Activated CD8-positive, alpha-beta T cell treated with anti-CD3 and anti-CD28 coated beads, Interleukin-2, amount 10 ng/mL, durations not matched to agents 7 days and 5 days (primary cell): ENCODE results near the gene OXCT1. TPM values are rescaled to one million over a fixed set of nuclear protein-coding genes. Genes with fewer than 3 reads are reported as not detected.
"Not testable (repeated sequence)": the region's sequence is repeated elsewhere in the genome, so short reads cannot be mapped to it uniquely, and the experiment has no call there.

Source experiments
- ATAC-seq: fragments of 150-1000 bp; cut with Tn5 transposase; one replicate; pipeline ENCODE4 v1.10.0; 2021; ENCODE audit warnings: moderate library complexity
- CTCF ChIA-PET: fragments of 350-600 bp; sonication (Branson Sonifier 250); formaldehyde crosslinking; loops from one replicate; lab custom pipeline; 2021; ENCODE audit warnings: antibody characterized with exemption; lab: Charles Lee
- POLR2A ChIA-PET: fragments of 350-600 bp; sonication (Branson Sonifier 250); formaldehyde crosslinking; loops from one replicate; lab custom pipeline; 2021; ENCODE audit warnings: antibody characterized with exemption; lab: Charles Lee
- DNase-seq: peaks from one replicate; pipeline ENCODE4 v3.0.0-alpha.2; 2020
- H3K27ac Mint-ChIP-seq: one replicate; pipeline ENCODE4 v1.8.0; 2021; ENCODE audit warnings: mild to moderate bottlenecking, mixed read lengths
- H3K27me3 Mint-ChIP-seq: one replicate; pipeline ENCODE4 v1.8.0; 2021; ENCODE audit warnings: low read depth, mixed read lengths
- H3K36me3 Mint-ChIP-seq: one replicate; pipeline ENCODE4 v1.8.0; 2021; ENCODE audit warnings: low read depth, mixed read lengths
- H3K4me1 Mint-ChIP-seq: one replicate; pipeline ENCODE4 v1.8.0; 2021; ENCODE audit warnings: low read depth, mixed read lengths
- H3K4me3 Mint-ChIP-seq: one replicate; pipeline ENCODE4 v1.8.0; 2021; ENCODE audit warnings: mild to moderate bottlenecking, mixed read lengths
- H3K9me3 Mint-ChIP-seq: one replicate; pipeline ENCODE4 v1.8.0; 2022; ENCODE audit warnings: mixed read lengths; ENCODE audit not compliant: insufficient read depth
- total RNA-seq, 2 experiments: library from RNA; stranded (reverse); gene quantifications; one replicate each; pipeline ENCODE4 v1.2.3, GENCODE V29; 2021

Gene OXCT1
- total RNA-seq, 2 experiments from 2014 or later, result 59.3 to 61.0 TPM

GRCh38 chr5:41822036-41822435 lies 48.2 kb downstream of the OXCT1 start:
- CTCF ChIA-PET, result interaction anchor here (1.8 kb wide), 1 partner anchor 22 kb away, joined by 4 read pairs; no protein-coding TSS in a partner anchor
- peaks cover 38% of the 10 kb centered on the region for H3K36me3 Mint-ChIP-seq
- H3K9me3 Mint-ChIP-seq, result no peaks in the 10 kb centered on the region
- no peak for ATAC-seq
- H3K4me3 Mint-ChIP-seq, result no peak overlapping the region
- no peak for DNase-seq
- no peak overlapping the region for H3K27ac Mint-ChIP-seq
- no peaks in the 10 kb centered on the region for H3K27me3 Mint-ChIP-seq
- no peaks in the 10 kb centered on the region for H3K4me1 Mint-ChIP-seq
- POLR2A ChIA-PET, result no interaction called here

GRCh38 chr5:41821051-41821450 lies 49.2 kb downstream of the OXCT1 start:
- peaks cover 33% of the 10 kb centered on the region for H3K36me3 Mint-ChIP-seq
- H3K4me1 Mint-ChIP-seq, result no peaks in the 10 kb centered on the region

GRCh38 chr5:41820150-41820549 lies 50.1 kb downstream of the OXCT1 start:
- ChIA-PET CTCF (no interaction called here), POLR2A (no interaction called here)
- H3K36me3 Mint-ChIP-seq, result peaks cover 29% of the 10 kb centered on the region
- DNase-seq, result no peak
- H3K27me3 Mint-ChIP-seq, result no peaks in the 10 kb centered on the region
- no peak overlapping the region for H3K27ac Mint-ChIP-seq
- H3K9me3 Mint-ChIP-seq, result no peaks in the 10 kb centered on the region
- H3K4me1 Mint-ChIP-seq, result no peaks in the 10 kb centered on the region
- ATAC-seq, result no peak
- no peak overlapping the region for H3K4me3 Mint-ChIP-seq

More at GRCh38 chr5:41821051-41821450, 49.2 kb downstream of the OXCT1 start:
- Mint-ChIP-seq H3K27me3 (no peaks in the 10 kb centered on the region), H3K27ac (no peak overlapping the region), H3K4me3 (no peak overlapping the region), H3K9me3 (no peaks in the 10 kb centered on the region)
- ChIA-PET POLR2A (no interaction called here), CTCF (no interaction called here)
- DNase-seq (no peak), ATAC-seq (no peak)

GRCh38 chr5:41817625-41818301 lies 52.5 kb downstream of the OXCT1 start:
- CTCF ChIA-PET, result interaction anchor here (0.6 kb wide), 1 partner anchor 1133 kb away, joined by 3 read pairs; no protein-coding TSS in a partner anchor

GRCh38 chr5:41815663-41816229 lies 54.5 kb downstream of the OXCT1 start:
- POLR2A ChIA-PET, result no interaction called here

More at GRCh38 chr5:41817625-41818301, 52.5 kb downstream of the OXCT1 start:
- H3K9me3 Mint-ChIP-seq, result no peaks in the 10 kb centered on the region
- no peak overlapping the region for H3K27ac Mint-ChIP-seq
- no peak for DNase-seq
- no peaks in the 10 kb centered on the region for H3K27me3 Mint-ChIP-seq
- H3K4me1 Mint-ChIP-seq, result peaks cover 8% of the 10 kb centered on the region
- H3K36me3 Mint-ChIP-seq, result peaks cover 27% of the 10 kb centered on the region
- no peak overlapping the region for H3K4me3 Mint-ChIP-seq
- no peak for ATAC-seq
- POLR2A ChIA-PET, result interaction anchor here (0.5 kb wide), 1 partner anchor 19 kb away, joined by 3 read pairs; no protein-coding TSS in a partner anchor

GRCh38 chr5:41815261-41815660 lies 55.0 kb downstream of the OXCT1 start:
- H3K27me3 Mint-ChIP-seq, result no peaks in the 10 kb centered on the region
- ChIA-PET POLR2A (no interaction called here), CTCF (interaction anchor here (1.0 to 1.4 kb wide), 2 partner anchors 10 to 29 kb away, joined by 3 to 4 read pairs; no protein-coding TSS in a partner anchor)
- H3K4me1 Mint-ChIP-seq, result peaks cover 17% of the 10 kb centered on the region
- ATAC-seq, result no peak
- H3K27ac Mint-ChIP-seq, result no peak overlapping the region
- no peak overlapping the region for H3K4me3 Mint-ChIP-seq
- DNase-seq, result no peak
- no peaks in the 10 kb centered on the region for H3K9me3 Mint-ChIP-seq
- peaks cover 26% of the 10 kb centered on the region for H3K36me3 Mint-ChIP-seq

More at GRCh38 chr5:41815663-41816229, 54.5 kb downstream of the OXCT1 start:
- CTCF ChIA-PET, result interaction anchor here (1.4 kb wide), 1 partner anchor 10 kb away, joined by 3 read pairs; no protein-coding TSS in a partner anchor
- Mint-ChIP-seq H3K4me1 (peaks cover 17% of the 10 kb centered on the region), H3K4me3 (no peak overlapping the region), H3K27me3 (no peaks in the 10 kb centered on the region), H3K9me3 (no peaks in the 10 kb centered on the region), H3K27ac (no peak overlapping the region), H3K36me3 (peaks cover 26% of the 10 kb centered on the region)
- ATAC-seq, result no peak
- DNase-seq, result no peak

GRCh38 chr5:41814306-41814705 lies 55.9 kb downstream of the OXCT1 start:
- DNase-seq, H3K27ac Mint-ChIP-seq, H3K27me3 Mint-ChIP-seq, H3K9me3 Mint-ChIP-seq, H3K4me3 Mint-ChIP-seq, ATAC-seq, POLR2A ChIA-PET: not testable (repeated sequence)
- Mint-ChIP-seq H3K36me3 (peaks cover 22% of the 10 kb centered on the region), H3K4me1 (peaks cover 21% of the 10 kb centered on the region)
- CTCF ChIA-PET, result interaction anchor here (0.8 to 1.0 kb wide), 2 partner anchors 29 kb away, joined by 4 read pairs; no protein-coding TSS in a partner anchor

- ATAC-seq (no peak), DNase-seq (no peak)
- H3K9me3 Mint-ChIP-seq, result no peaks in the 10 kb centered on the region
- no peaks in the 10 kb centered on the region for H3K27me3 Mint-ChIP-seq
- H3K36me3 Mint-ChIP-seq, result peaks cover 18% of the 10 kb centered on the region
- ChIA-PET POLR2A (interaction anchor here (0.6 kb wide), 1 partner anchor 57 kb away, joined by 3 read pairs; no protein-coding TSS in a partner anchor), CTCF (no interaction called here)
- H3K4me1 Mint-ChIP-seq, result peaks cover 26% of the 10 kb centered on the region
- no peak overlapping the region for H3K4me3 Mint-ChIP-seq
- H3K27ac Mint-ChIP-seq, result no peak overlapping the region
These were observed 58.1 kb downstream of the OXCT1 start for GRCh38 chr5:41812156-41812555.

GRCh38 chr5:41809128-41809527 lies 61.1 kb downstream of the OXCT1 start:
- Mint-ChIP-seq H3K9me3 (no peaks in the 10 kb centered on the region), H3K27me3 (no peaks in the 10 kb centered on the region), H3K4me1 (peaks cover 31% of the 10 kb centered on the region), H3K27ac (no peak overlapping the region), H3K4me3 (no peak overlapping the region), H3K36me3 (peaks cover 36% of the 10 kb centered on the region)
- ATAC-seq (no peak), DNase-seq (no peak)
- ChIA-PET POLR2A (interaction anchor here (0.8 kb wide), 1 partner anchor 43 kb away, joined by 4 read pairs; no protein-coding TSS in a partner anchor), CTCF (interaction anchor here (1.0 kb wide), 1 partner anchor 56 kb away, joined by 3 read pairs; no protein-coding TSS in a partner anchor)

- Mint-ChIP-seq H3K36me3 (peaks cover 43% of the 10 kb centered on the region), H3K27ac (no peak overlapping the region)
- no peak for DNase-seq
These were observed 61.9 kb downstream of the OXCT1 start for GRCh38 chr5:41808294-41808693.

GRCh38 chr5:41797662-41798061 lies 72.6 kb downstream of the OXCT1 start:
- no peak overlapping the region for H3K4me3 Mint-ChIP-seq
- DNase-seq (no peak), ATAC-seq (no peak)
- peaks cover 2% of the 10 kb centered on the region for H3K4me1 Mint-ChIP-seq
- no peak overlapping the region for H3K27ac Mint-ChIP-seq
- no peaks in the 10 kb centered on the region for H3K27me3 Mint-ChIP-seq
- H3K36me3 Mint-ChIP-seq, result peaks cover 37% of the 10 kb centered on the region
- CTCF ChIA-PET, result no interaction called here
- POLR2A ChIA-PET, result no interaction called here
- H3K9me3 Mint-ChIP-seq, result no peaks in the 10 kb centered on the region

More at GRCh38 chr5:41808294-41808693, 61.9 kb downstream of the OXCT1 start:
- Mint-ChIP-seq H3K27me3 (no peaks in the 10 kb centered on the region), H3K4me3 (no peak overlapping the region), H3K9me3 (no peaks in the 10 kb centered on the region), H3K4me1 (peaks cover 28% of the 10 kb centered on the region)
- CTCF ChIA-PET, result interaction anchor here (0.7 to 1.2 kb wide), 3 partner anchors 9 to 48 kb away, joined by 3 to 5 read pairs (median 3); no protein-coding TSS in a partner anchor
- ATAC-seq, result no peak
- POLR2A ChIA-PET, result no interaction called here

GRCh38 chr5:41796061-41796460 lies 74.2 kb downstream of the OXCT1 start:
- H3K27me3 Mint-ChIP-seq, result no peaks in the 10 kb centered on the region
- no peak overlapping the region for H3K27ac Mint-ChIP-seq
- no peak for DNase-seq
- no peak overlapping the region for H3K4me3 Mint-ChIP-seq
- H3K9me3 Mint-ChIP-seq, result no peaks in the 10 kb centered on the region
- ChIA-PET CTCF (interaction anchor here (1.0 kb wide), 1 partner anchor 47 kb away, joined by 3 read pairs; no protein-coding TSS in a partner anchor), POLR2A (no interaction called here)
- no peak for ATAC-seq
- H3K4me1 Mint-ChIP-seq, result peaks cover 2% of the 10 kb centered on the region
- peaks cover 32% of the 10 kb centered on the region for H3K36me3 Mint-ChIP-seq
